ENCODE results near the gene ZNF784.

ZNF784 gene

GRCh38 chr19:55644191-55644833 is 19.9 kb upstream of the ZNF784 start:
- peaks cover 44% of the 10 kb centered on the region for H3F3A ChIP-seq (ENCODE audit: control insufficient read depth, insufficient read depth)
- peak overlapping the region; percentile 87 for H3K4me2 ChIP-seq (ENCODE audit: low read length)
- peaks cover 83% of the 10 kb centered on the region for H3K79me2 ChIP-seq (ENCODE audit: control insufficient read depth, low read length)
- H3K27me3 ChIP-seq (ENCODE audit: control insufficient read depth, low read length): no peaks in the 10 kb centered on the region
- no peaks in the 10 kb centered on the region for H3K9me3 ChIP-seq (ENCODE audit: control insufficient read depth, insufficient read depth, low read length)
- peak overlapping the region; percentile 99 for H3K27ac ChIP-seq (ENCODE audit: low read depth, low read length)
- peaks cover 63% of the 10 kb centered on the region for H3K4me1 ChIP-seq (ENCODE audit: control insufficient read depth, low read length)
- TF ChIP-seq EZH2phosphoT487 (IDR thresholded peaks at IDR 0.05; ENCODE audit: borderline replicate concordance, low read length) (no peak), CTCF (IDR thresholded peaks at IDR 0.05; ENCODE audit: low read depth, low read length, poor library complexity, severe bottlenecking) (no peak)
- peak overlapping the region; percentile 95 for H3K4me3 ChIP-seq (ENCODE audit: low read length)
- H3K36me3 ChIP-seq (ENCODE audit: control insufficient read depth, low read length): peaks cover 63% of the 10 kb centered on the region
- H3K9me2 ChIP-seq (replicated peaks; ENCODE audit: control insufficient read depth, low read length): no peaks in the 10 kb centered on the region
- H4K20me1 ChIP-seq (ENCODE audit: control insufficient read depth, insufficient read depth, low read depth, low read length): no peaks in the 10 kb centered on the region

- Histone ChIP-seq H3K9me2 (replicated peaks; ENCODE audit: control insufficient read depth, low read length) (no peaks in the 10 kb centered on the region), H3K79me2 (ENCODE audit: control insufficient read depth, low read length) (peaks cover 81% of the 10 kb centered on the region), H3K36me3 (ENCODE audit: control insufficient read depth, low read length) (peaks cover 61% of the 10 kb centered on the region), H3K4me1 (ENCODE audit: control insufficient read depth, low read length) (peaks cover 63% of the 10 kb centered on the region), H3K27me3 (ENCODE audit: control insufficient read depth, low read length) (no peaks in the 10 kb centered on the region), H3K27ac (ENCODE audit: low read depth, low read length) (peak overlapping the region; percentile 99), H3K4me2 (ENCODE audit: low read length) (peak overlapping the region; percentile 87), H4K20me1 (ENCODE audit: control insufficient read depth, insufficient read depth, low read depth, low read length) (no peaks in the 10 kb centered on the region), H3K9me3 (ENCODE audit: control insufficient read depth, insufficient read depth, low read length) (no peaks in the 10 kb centered on the region), H3K4me3 (ENCODE audit: low read length) (peak overlapping the region; percentile 95), H3F3A (ENCODE audit: control insufficient read depth, insufficient read depth) (peaks cover 46% of the 10 kb centered on the region)
- TF ChIP-seq EZH2phosphoT487 (IDR thresholded peaks at IDR 0.05; ENCODE audit: borderline replicate concordance, low read length) (no peak), CTCF (IDR thresholded peaks at IDR 0.05; ENCODE audit: low read depth, low read length, poor library complexity, severe bottlenecking) (no peak)
Measured at GRCh38 chr19:55643887-55644176, 19.5 kb upstream of the ZNF784 start.

DNA sequence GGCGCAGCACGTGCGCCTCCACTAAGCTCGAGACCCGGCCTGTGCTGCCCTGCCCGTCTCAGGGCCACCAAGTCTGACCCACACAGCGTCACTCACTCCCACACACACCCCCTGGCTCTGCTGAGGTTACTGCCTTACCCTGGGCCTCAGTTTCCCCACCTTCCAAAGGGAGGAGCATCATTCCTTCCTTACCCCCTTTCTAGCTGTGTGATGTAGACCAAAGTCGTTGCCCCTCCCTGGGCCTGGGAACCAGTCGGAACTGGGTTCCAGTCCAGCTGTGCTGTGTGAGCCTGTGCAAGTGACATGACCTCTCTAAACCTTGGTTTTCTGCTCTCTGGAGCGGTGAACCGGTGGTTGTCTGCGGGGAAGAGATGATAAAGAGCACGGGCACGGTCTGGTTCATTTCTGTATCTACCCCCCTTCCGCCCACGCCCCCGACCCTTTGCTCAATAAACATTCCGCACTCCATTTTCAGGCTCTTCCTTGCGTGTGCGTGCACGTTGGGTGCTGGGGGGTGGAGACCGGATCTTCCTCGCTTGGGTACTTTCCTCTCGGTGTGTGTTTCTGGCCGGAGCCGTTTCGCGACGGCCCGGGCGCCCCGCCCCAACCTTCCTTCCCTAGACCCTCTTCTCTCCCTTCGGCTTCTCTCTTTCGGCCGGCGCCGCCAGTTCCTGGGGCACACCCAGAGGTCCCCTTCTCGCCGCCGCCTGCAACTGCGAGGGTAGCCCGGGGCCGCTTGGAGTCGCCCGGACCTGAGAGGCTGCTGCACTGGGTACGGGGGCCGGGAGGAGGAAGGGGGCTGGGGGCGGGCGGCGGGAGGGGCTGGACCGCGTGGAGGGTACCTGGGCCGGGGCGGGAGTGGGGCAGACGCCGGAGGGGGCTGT is 18.9 kb upstream of the ZNF784 start, which contains the start of gene ZNF581:
TSS of gene ZNF581 (plus strand) at position 647 of the 884 bp plus-strand sequence. CDS start 923 bp downstream, outside the sequence.
- Histone ChIP-seq H3K4me1 (ENCODE audit: control insufficient read depth, low read length) (peaks cover 63% of the 10 kb centered on the region), H3K9me2 (replicated peaks; ENCODE audit: control insufficient read depth, low read length) (no peaks in the 10 kb centered on the region), H3K4me2 (ENCODE audit: low read length) (peak within 1 kb of the TSS; percentile 87), H3K27ac (ENCODE audit: low read depth, low read length) (peak within 1 kb of the TSS; percentile 99), H4K20me1 (ENCODE audit: control insufficient read depth, insufficient read depth, low read depth, low read length) (no peaks in the 10 kb centered on the region), H3K9me3 (ENCODE audit: control insufficient read depth, insufficient read depth, low read length) (no peaks in the 10 kb centered on the region), H3K4me3 (ENCODE audit: low read length) (peak within 1 kb of the TSS; percentile 95), H3K79me2 (ENCODE audit: control insufficient read depth, low read length) (peaks cover 79% of the 10 kb centered on the region), H3K36me3 (ENCODE audit: control insufficient read depth, low read length) (peaks cover 59% of the 10 kb centered on the region), H3F3A (ENCODE audit: control insufficient read depth, insufficient read depth) (peaks cover 46% of the 10 kb centered on the region), H3K27me3 (ENCODE audit: control insufficient read depth, low read length) (no peaks in the 10 kb centered on the region)
- TF ChIP-seq EZH2phosphoT487 (IDR thresholded peaks at IDR 0.05; ENCODE audit: borderline replicate concordance, low read length): no peak
- no peak for TF ChIP-seq CTCF (IDR thresholded peaks at IDR 0.05; ENCODE audit: low read depth, low read length, poor library complexity, severe bottlenecking)

Measured in DOHH2 (cell line).